Loucy (cell line): ENCODE data around the gene ANKRD33B.

Experiments
- H2AFZ ChIP-seq: fragments of 200-600 bp; sonication (generic); 2 replicates; pipeline ENCODE4 v1.6.0; 2016; ENCODE audit warnings: antibody characterized with exemption, mild to moderate bottlenecking, low read length, moderate library complexity
- H3F3A ChIP-seq: fragments of 200-600 bp; 2 replicates; pipeline ENCODE4 v1.6.0; 2016; ENCODE audit warnings: antibody characterized with exemption, low read depth, mild to moderate bottlenecking
- H3K27me3 ChIP-seq: fragments of 200-600 bp; sonication (generic); 2 replicates; pipeline ENCODE4 v1.6.1; 2014; ENCODE audit warnings: low read length, mild to moderate bottlenecking; ENCODE audit not compliant: insufficient read depth, poor library complexity, severe bottlenecking
- H3K36me3 ChIP-seq: fragments of 200-600 bp; sonication (generic); 2 replicates; pipeline ENCODE4 v1.6.1; 2016; ENCODE audit warnings: low read length; ENCODE audit not compliant: insufficient read depth
- H3K4me1 ChIP-seq: fragments of 200-600 bp; sonication (generic); 2 replicates; pipeline ENCODE4 v1.5.1; 2014; ENCODE audit warnings: low read length, mild to moderate bottlenecking; ENCODE audit not compliant: insufficient read depth, poor library complexity, severe bottlenecking
- H3K4me2 ChIP-seq: fragments of 200-600 bp; sonication (generic); 2 replicates; pipeline ENCODE4 v1.6.0; 2014; ENCODE audit warnings: antibody characterized with exemption, low read length, low read depth, mild to moderate bottlenecking; ENCODE audit not compliant: poor library complexity, severe bottlenecking
- H3K4me3 ChIP-seq: fragments of 200-600 bp; sonication (generic); 2 replicates; pipeline ENCODE4 v1.5.1; 2014; ENCODE audit warnings: low read length, mild to moderate bottlenecking, mixed read lengths; ENCODE audit not compliant: poor library complexity, severe bottlenecking
- H3K79me2 ChIP-seq: fragments of 200-600 bp; sonication (generic); 2 replicates; pipeline ENCODE4 v1.6.1; 2014; ENCODE audit warnings: low read length; ENCODE audit not compliant: insufficient read depth
- H3K9ac ChIP-seq: fragments of 200-600 bp; sonication (generic); 2 replicates; pipeline ENCODE4 v1.6.0; 2014; ENCODE audit warnings: mild to moderate bottlenecking, low read depth, low read length, moderate library complexity; ENCODE audit not compliant: poor library complexity, severe bottlenecking
- H3K9me2 ChIP-seq: fragments of 200-600 bp; sonication (generic); replicated peaks from 2 replicates; pipeline ENCODE4 v1.6.1; 2016; ENCODE audit warnings: low read depth, low read length, mixed read lengths
- H3K9me3 ChIP-seq: fragments of 200-600 bp; sonication (generic); 2 replicates; pipeline ENCODE4 v1.6.1; 2014; ENCODE audit warnings: mild to moderate bottlenecking, antibody characterized with exemption, low read length, low read depth; ENCODE audit not compliant: insufficient read depth
- H4K20me1 ChIP-seq: fragments of 200-600 bp; sonication (generic); 2 replicates; pipeline ENCODE4 v1.6.0; 2014; ENCODE audit warnings: antibody characterized with exemption, low read length, mild to moderate bottlenecking; ENCODE audit not compliant: insufficient read depth, poor library complexity, severe bottlenecking
- CTCF ChIP-seq: fragments of 200-600 bp; sonication (generic); conservative IDR thresholded peaks from 2 replicates; pipeline ENCODE4 v1.5.1; 2014; ENCODE audit warnings: mild to moderate bottlenecking, antibody characterized with exemption, low read length
- EZH2phosphoT487 ChIP-seq: fragments of 200-600 bp; IDR thresholded peaks from 2 replicates; pipeline ENCODE4 v1.6.1; 2018; ENCODE audit warnings: antibody characterized with exemption, mild to moderate bottlenecking, moderate library complexity, borderline replicate concordance

The ANKRD33B gene

GRCh38 chr5:10551782-10552138 lies 12.1 kb upstream of the ANKRD33B start:
- Histone ChIP-seq H3K9ac (no peak overlapping the region), H3K27me3 (no peaks in the 10 kb centered on the region), H3K9me3 (no peaks in the 10 kb centered on the region), H3F3A (no peaks in the 10 kb centered on the region), H3K4me3 (no peak overlapping the region), H3K9me2 (no peaks in the 10 kb centered on the region), H3K4me1 (peaks cover 4% of the 10 kb centered on the region), H3K79me2 (no peaks in the 10 kb centered on the region), H4K20me1 (no peaks in the 10 kb centered on the region), H3K36me3 (no peaks in the 10 kb centered on the region), H3K4me2 (no peak overlapping the region), H2AFZ (no peak overlapping the region)
- TF ChIP-seq EZH2phosphoT487 (no peak), CTCF (no peak)

- peak overlapping the region; percentile 54 for H2AFZ ChIP-seq
- H3K4me3 ChIP-seq, result no peak overlapping the region
- no peaks in the 10 kb centered on the region for H3K9me3 ChIP-seq
- H3K4me1 ChIP-seq, result peaks cover 4% of the 10 kb centered on the region
- H3K36me3 ChIP-seq, result no peaks in the 10 kb centered on the region
- TF ChIP-seq EZH2phosphoT487 (no peak), CTCF (no peak)
- H3K9me2 ChIP-seq, result no peaks in the 10 kb centered on the region
- H3K4me2 ChIP-seq, result peak overlapping the region; percentile 20
- no peaks in the 10 kb centered on the region for H3K79me2 ChIP-seq
- no peaks in the 10 kb centered on the region for H4K20me1 ChIP-seq
- no peaks in the 10 kb centered on the region for H3F3A ChIP-seq
- no peaks in the 10 kb centered on the region for H3K27me3 ChIP-seq
- H3K9ac ChIP-seq, result no peak overlapping the region
Measured at GRCh38 chr5:10552183-10553143, 11.4 kb upstream of the ANKRD33B start.

- Histone ChIP-seq H3K4me1 (peaks cover 4% of the 10 kb centered on the region), H3K27me3 (no peaks in the 10 kb centered on the region), H3K4me2 (no peak overlapping the region), H2AFZ (no peak overlapping the region), H3K9me3 (no peaks in the 10 kb centered on the region), H3K4me3 (no peak overlapping the region), H3K79me2 (no peaks in the 10 kb centered on the region), H3K9me2 (no peaks in the 10 kb centered on the region), H3F3A (no peaks in the 10 kb centered on the region), H3K9ac (no peak overlapping the region), H3K36me3 (no peaks in the 10 kb centered on the region), H4K20me1 (no peaks in the 10 kb centered on the region)
- no peak for TF ChIP-seq EZH2phosphoT487
- TF ChIP-seq CTCF, result no peak
Measured at GRCh38 chr5:10553476-10553875, 10.4 kb upstream of the ANKRD33B start.
